HUES48 (cell line): ENCODE results near the gene VAT1L.

ENCODE experiments used
- H3K27ac ChIP-seq: one replicate; pipeline ENCODE4 v1.7.0; 2013; ENCODE audit warnings: low read depth, low read length, inconsistent platforms
- H3K27me3 ChIP-seq: 2 replicates; pipeline ENCODE4 v1.6.1; 2013; ENCODE audit warnings: mild to moderate bottlenecking, low read length; ENCODE audit not compliant: control insufficient read depth, insufficient read depth
- H3K36me3 ChIP-seq: 2 replicates; pipeline ENCODE4 v1.6.1; 2013; ENCODE audit warnings: low read length; ENCODE audit not compliant: control insufficient read depth, insufficient read depth
- H3K4me1 ChIP-seq: 2 replicates; pipeline ENCODE4 v1.6.1; 2013; ENCODE audit warnings: mild to moderate bottlenecking, low read length; ENCODE audit not compliant: control insufficient read depth, insufficient read depth
- H3K4me3 ChIP-seq: 2 replicates; pipeline ENCODE4 v1.5.1; 2013; ENCODE audit warnings: mild to moderate bottlenecking, low read depth, low read length
- H3K9ac ChIP-seq: 2 replicates; pipeline ENCODE4 v1.6.1; 2013; ENCODE audit warnings: mild to moderate bottlenecking, low read depth, low read length, moderate library complexity
- H3K9me3 ChIP-seq: 2 replicates; pipeline ENCODE4 v1.6.1; 2013; ENCODE audit warnings: low read length; ENCODE audit not compliant: control insufficient read depth, insufficient read depth

Gene VAT1L

DNA sequence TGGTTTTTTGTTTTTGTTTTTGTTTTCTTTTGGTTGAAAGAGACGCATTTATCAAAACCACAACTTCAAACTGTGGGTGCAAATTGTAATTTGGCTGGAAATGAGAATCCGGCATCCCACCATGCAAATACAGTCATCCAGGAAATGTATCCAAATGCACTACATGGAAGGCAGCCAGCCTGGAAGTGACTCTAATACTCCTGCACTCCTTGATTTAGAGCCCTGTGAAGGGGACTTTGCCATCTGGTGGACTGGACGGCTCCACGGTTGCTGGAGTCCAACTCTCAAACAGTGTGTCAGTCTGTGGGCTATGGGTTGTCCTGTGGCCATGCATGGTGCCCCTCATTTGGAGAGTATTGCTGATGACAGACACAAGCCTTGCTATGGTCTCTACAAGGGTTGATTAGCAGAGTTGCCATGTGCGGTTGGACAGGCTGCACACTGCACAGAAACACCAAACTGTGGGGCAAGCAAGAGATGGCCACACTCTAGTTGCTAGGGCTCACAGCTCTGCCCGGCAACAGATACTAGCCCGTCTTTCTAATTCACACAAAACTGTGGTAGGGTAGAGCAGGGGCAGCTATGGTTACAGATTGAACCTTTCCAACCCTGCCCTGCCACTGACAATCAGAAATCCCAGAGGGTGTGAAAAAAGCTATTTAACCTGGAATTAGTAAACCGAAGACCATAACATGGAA is 62.4 kb downstream of the VAT1L start:
- Histone ChIP-seq H3K4me1 (peaks cover 3% of the 10 kb centered on the region), H3K27ac (no peak overlapping the region), H3K9ac (no peak overlapping the region), H3K4me3 (no peak overlapping the region), H3K27me3 (no peaks in the 10 kb centered on the region), H3K9me3 (no peaks in the 10 kb centered on the region), H3K36me3 (peaks cover 11% of the 10 kb centered on the region)

DNA sequence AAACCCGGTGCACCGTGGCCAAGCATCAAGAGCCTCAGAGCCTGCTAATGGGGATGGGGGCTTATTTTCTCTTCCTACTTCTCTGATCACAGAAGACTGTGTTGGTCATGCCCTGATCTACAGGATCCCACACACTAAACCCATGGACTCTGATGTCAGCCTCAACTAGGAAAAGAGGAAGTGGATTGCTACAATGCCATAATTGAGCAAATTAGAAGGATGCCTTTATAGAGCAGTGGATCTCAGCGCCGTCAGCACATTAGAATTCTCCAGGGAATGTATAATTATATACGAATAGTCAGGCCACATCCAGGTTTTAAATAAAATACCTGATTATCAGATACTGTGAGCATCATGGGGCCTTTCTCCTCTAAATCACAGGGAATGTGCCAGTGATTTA is 64.8 kb downstream of the VAT1L start:
- no peaks in the 10 kb centered on the region for H3K27me3 ChIP-seq
- no peak overlapping the region for H3K27ac ChIP-seq
- no peak overlapping the region for H3K9ac ChIP-seq

GRCh38 chr16:77856438-77857160 is 68.2 kb downstream of the VAT1L start:
- 0 out of 2 replicates have a peak overlapping the region, but pooled peaks have one; percentile 17 for H3K4me3 ChIP-seq
- H3K9ac ChIP-seq = 0 out of 2 replicates have a peak overlapping the region, but pooled peaks have one; percentile 9
- H3K4me1 ChIP-seq = peaks cover 19% of the 10 kb centered on the region
- no peaks in the 10 kb centered on the region; the same call in 1 of the 2 replicates for H3K36me3 ChIP-seq
- H3K27ac ChIP-seq = peak overlapping the region; percentile 82
- H3K9me3 ChIP-seq = no peaks in the 10 kb centered on the region
- H3K27me3 ChIP-seq = no peaks in the 10 kb centered on the region

More for the DNA sequence above, 64.8 kb downstream of the VAT1L start:
- Histone ChIP-seq H3K4me1 (peaks cover 19% of the 10 kb centered on the region), H3K4me3 (no peak overlapping the region), H3K36me3 (peaks cover 9% of the 10 kb centered on the region), H3K9me3 (no peaks in the 10 kb centered on the region)

- no peak overlapping the region for H3K4me3 ChIP-seq
- no peaks in the 10 kb centered on the region for H3K9me3 ChIP-seq
- H3K9ac ChIP-seq = no peak overlapping the region
- H3K4me1 ChIP-seq = peaks cover 19% of the 10 kb centered on the region
- H3K27ac ChIP-seq = no peak overlapping the region
- peaks cover 4% of the 10 kb centered on the region for H3K36me3 ChIP-seq
- H3K27me3 ChIP-seq = no peaks in the 10 kb centered on the region
Observed at GRCh38 chr16:77858060-77858459, 69.7 kb downstream of the VAT1L start.

DNA sequence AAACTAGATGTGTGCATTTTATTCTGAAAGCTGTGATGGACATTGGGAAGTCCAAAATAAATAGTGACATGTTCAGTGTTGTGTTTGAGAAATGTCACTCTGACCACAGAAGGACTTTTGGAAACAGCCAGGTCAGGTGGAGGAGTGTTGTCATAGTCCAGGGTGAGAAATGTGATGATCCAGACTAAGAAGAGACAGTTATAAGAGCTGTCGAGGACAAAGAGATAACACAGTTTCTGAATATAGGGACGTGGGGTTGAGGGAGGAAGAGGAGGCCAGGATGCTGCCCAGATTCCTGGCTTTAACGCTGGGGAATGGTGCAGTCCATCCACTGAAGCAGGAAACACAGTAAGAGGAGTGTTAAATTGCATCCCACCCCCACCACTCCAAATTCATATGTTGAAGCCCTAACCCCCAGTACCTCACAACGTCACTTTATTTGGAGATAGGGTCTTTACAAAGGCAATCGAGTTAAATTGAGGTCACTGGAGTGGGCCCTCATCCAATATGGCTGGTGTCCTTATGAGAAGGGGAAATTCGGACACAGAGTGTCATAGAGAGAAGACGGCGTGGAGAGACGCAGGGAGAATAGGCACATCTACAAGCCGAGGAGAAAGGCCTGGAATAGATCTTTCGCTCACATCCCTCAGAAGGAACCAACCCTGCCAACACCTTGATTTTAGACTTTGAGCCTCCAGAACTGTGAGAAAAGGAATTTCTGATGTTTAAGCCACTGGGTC is 71.3 kb downstream of the VAT1L start:
- no peaks in the 10 kb centered on the region for H3K9me3 ChIP-seq
- H3K4me1 ChIP-seq = peaks cover 19% of the 10 kb centered on the region
- no peak overlapping the region for H3K27ac ChIP-seq
- H3K4me3 ChIP-seq = no peak overlapping the region
- peaks cover 13% of the 10 kb centered on the region for H3K36me3 ChIP-seq
- H3K9ac ChIP-seq = no peak overlapping the region
- H3K27me3 ChIP-seq = no peaks in the 10 kb centered on the region

DNA sequence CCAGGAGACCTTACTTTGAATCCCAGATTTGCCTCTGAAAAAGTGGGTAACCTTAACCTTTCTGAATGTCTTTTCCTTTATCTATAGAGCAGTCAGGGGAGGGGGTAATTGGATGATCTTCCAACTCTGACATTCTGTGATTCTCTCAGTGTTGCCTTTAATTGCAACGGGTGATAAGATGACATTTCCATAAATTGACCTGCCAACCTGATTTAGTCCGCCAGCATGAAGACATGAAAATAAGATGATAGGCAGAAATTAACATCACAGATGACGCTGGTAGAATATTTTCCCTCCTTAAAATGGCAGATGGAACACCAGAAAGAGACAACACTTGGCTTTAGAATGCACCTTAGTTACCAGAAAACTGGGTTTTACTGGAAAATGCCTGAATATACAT is 72.6 kb downstream of the VAT1L start:
- H3K36me3 ChIP-seq = peaks cover 13% of the 10 kb centered on the region
- no peak overlapping the region for H3K4me3 ChIP-seq
- no peak overlapping the region for H3K9ac ChIP-seq
- H3K27ac ChIP-seq = no peak overlapping the region
- H3K27me3 ChIP-seq = no peaks in the 10 kb centered on the region
- H3K4me1 ChIP-seq = peaks cover 14% of the 10 kb centered on the region
- H3K9me3 ChIP-seq = no peaks in the 10 kb centered on the region

GRCh38 chr16:77863250-77863649 is 74.9 kb downstream of the VAT1L start:
- H3K27ac ChIP-seq = no peak overlapping the region
- no peak overlapping the region for H3K4me3 ChIP-seq
- no peak overlapping the region for H3K9ac ChIP-seq
- H3K9me3 ChIP-seq = no peaks in the 10 kb centered on the region
- H3K4me1 ChIP-seq = no peaks in the 10 kb centered on the region
- no peaks in the 10 kb centered on the region for H3K27me3 ChIP-seq
- H3K36me3 ChIP-seq = peaks cover 20% of the 10 kb centered on the region

- H3K9me3 ChIP-seq = no peaks in the 10 kb centered on the region
- no peak overlapping the region for H3K4me3 ChIP-seq
Observed at GRCh38 chr16:77866752-77867151, 78.4 kb downstream of the VAT1L start.

DNA sequence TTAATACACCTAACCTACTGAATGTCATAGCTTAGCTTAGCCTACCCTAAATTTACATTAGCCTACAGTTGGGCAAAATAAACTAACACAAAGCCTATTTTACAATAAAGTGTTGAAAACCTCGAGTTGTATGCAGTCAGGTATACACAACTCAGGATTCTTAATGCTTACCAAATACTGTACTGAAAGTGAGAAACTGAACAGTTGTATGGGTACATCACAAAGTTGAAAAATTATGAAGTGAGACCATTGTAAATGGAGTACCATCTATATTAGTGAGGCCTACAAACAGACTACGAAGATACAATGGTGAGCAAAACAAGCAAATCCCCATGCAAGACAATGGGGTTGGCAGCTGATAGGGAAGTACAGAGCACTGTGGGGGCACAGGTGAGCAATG is 79.7 kb downstream of the VAT1L start:
- H3K27me3 ChIP-seq = no peaks in the 10 kb centered on the region
- no peak overlapping the region for H3K4me3 ChIP-seq
- no peak overlapping the region for H3K9ac ChIP-seq
- no peaks in the 10 kb centered on the region for H3K9me3 ChIP-seq
- no peak overlapping the region for H3K27ac ChIP-seq
- no peaks in the 10 kb centered on the region for H3K4me1 ChIP-seq
- H3K36me3 ChIP-seq = peaks cover 16% of the 10 kb centered on the region

More at GRCh38 chr16:77866752-77867151, 78.4 kb downstream of the VAT1L start:
- H3K27ac ChIP-seq = no peak overlapping the region
- no peaks in the 10 kb centered on the region for H3K27me3 ChIP-seq
- H3K4me1 ChIP-seq = no peaks in the 10 kb centered on the region
- H3K9ac ChIP-seq = no peak overlapping the region
- peaks cover 20% of the 10 kb centered on the region for H3K36me3 ChIP-seq

- Histone ChIP-seq H3K27ac (no peak overlapping the region), H3K4me1 (no peaks in the 10 kb centered on the region), H3K9ac (no peak overlapping the region), H3K27me3 (no peaks in the 10 kb centered on the region), H3K36me3 (peaks cover 12% of the 10 kb centered on the region), H3K4me3 (no peak overlapping the region), H3K9me3 (no peaks in the 10 kb centered on the region)
Observed at GRCh38 chr16:77868478-77868877, 80.1 kb downstream of the VAT1L start.
